ENCODE data around the gene CHCT1. TPM values are rescaled to one million over a fixed set of nuclear protein-coding genes. Genes with fewer than 3 reads are reported as not detected.
"Not testable (repeated sequence)": the region's sequence is repeated elsewhere in the genome, so short reads cannot be mapped to it uniquely, and the experiment has no call there.

The CHCT1 gene
- total RNA-seq, 2 experiments from 2014 or later, result not detected

- no TSS peak for BruUV-seq (replicated peaks)
- no peak overlapping the region for H3K4me3 ChIP-seq (ENCODE audit: low read depth, low read length, poor library complexity, severe bottlenecking)
- TF ChIP-seq, protein P1, sequence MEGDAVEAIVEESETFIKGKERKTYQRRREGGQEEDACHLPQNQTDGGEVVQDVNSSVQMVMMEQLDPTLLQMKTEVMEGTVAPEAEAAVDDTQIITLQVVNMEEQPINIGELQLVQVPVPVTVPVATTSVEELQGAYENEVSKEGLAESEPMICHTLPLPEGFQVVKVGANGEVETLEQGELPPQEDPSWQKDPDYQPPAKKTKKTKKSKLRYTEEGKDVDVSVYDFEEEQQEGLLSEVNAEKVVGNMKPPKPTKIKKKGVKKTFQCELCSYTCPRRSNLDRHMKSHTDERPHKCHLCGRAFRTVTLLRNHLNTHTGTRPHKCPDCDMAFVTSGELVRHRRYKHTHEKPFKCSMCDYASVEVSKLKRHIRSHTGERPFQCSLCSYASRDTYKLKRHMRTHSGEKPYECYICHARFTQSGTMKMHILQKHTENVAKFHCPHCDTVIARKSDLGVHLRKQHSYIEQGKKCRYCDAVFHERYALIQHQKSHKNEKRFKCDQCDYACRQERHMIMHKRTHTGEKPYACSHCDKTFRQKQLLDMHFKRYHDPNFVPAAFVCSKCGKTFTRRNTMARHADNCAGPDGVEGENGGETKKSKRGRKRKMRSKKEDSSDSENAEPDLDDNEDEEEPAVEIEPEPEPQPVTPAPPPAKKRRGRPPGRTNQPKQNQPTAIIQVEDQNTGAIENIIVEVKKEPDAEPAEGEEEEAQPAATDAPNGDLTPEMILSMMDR (conservative IDR thresholded peaks at IDR 0.05; ENCODE audit: low read length), result no peak
- no peak for TF ChIP-seq EZH2phosphoT487 (IDR thresholded peaks at IDR 0.05; ENCODE audit: borderline replicate concordance, low read depth, low read length)
- no peak overlapping the region for H2AFZ ChIP-seq (ENCODE audit: low read length)
- ChIA-PET POLR2A (interaction anchor here (0.5 kb wide), 1 partner anchor 9 kb away, joined by 3 read pairs; no protein-coding TSS in a partner anchor), CTCF (ENCODE audit: unreplicated experiment) (no interaction called here)
- no peaks in the 10 kb centered on the region for H4K20me1 ChIP-seq (ENCODE audit: insufficient read depth, low read length)
- intact Hi-C loops (cut with micrococcal nuclease; ENCODE audit: unreplicated experiment), result no loop called here
- H3K9me3 ChIP-seq (ENCODE audit: low read length), result no peaks in the 10 kb centered on the region
- peaks cover 15% of the 10 kb centered on the region for H3K79me2 ChIP-seq (ENCODE audit: insufficient read depth, low read depth, low read length)
- no peaks in the 10 kb centered on the region for H3K9me2 ChIP-seq (ENCODE audit: insufficient read depth, low read length)
- no peak overlapping the region for H3K4me2 ChIP-seq (ENCODE audit: low read length)
- H3K4me1 ChIP-seq (ENCODE audit: insufficient read depth, low read length, poor library complexity, severe bottlenecking), result no peaks in the 10 kb centered on the region
- no peak for DNase-seq (ENCODE audit: low spot score)
- H3K36me3 ChIP-seq (ENCODE audit: insufficient read depth, low read length), result no peaks in the 10 kb centered on the region
- no peak overlapping the region for H3K27ac ChIP-seq (ENCODE audit: low read depth, low read length, poor library complexity, severe bottlenecking)
Observed at GRCh38 chr17:60381958-60382357, 40.3 kb upstream of the CHCT1 start.

DNA sequence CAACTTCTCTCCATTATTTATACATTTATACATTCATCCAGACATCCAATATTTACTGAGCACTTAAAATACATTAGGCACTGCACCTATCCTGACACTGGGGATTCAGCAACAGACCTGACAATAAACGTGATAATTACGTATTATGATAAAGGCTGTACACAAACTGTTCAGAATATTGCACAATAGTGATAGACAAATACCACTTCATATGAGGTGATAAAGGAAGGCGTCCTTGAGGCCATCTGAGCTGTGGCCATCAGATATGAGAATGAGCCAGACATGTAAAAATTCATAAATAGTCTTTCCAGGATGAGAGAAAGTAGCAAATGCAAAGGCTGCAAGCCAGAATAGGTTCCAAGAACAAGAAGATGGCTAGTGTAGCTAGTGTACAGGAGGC lies 38.9 kb upstream of the CHCT1 start:
- H3K9me2 ChIP-seq (ENCODE audit: insufficient read depth, low read length), result no peaks in the 10 kb centered on the region
- DNase-seq (ENCODE audit: low spot score), result no peak
- H3K4me3 ChIP-seq (ENCODE audit: low read depth, low read length, poor library complexity, severe bottlenecking), result no peak overlapping the region

GRCh38 chr17:60384921-60385320 lies 37.4 kb upstream of the CHCT1 start:
- H3K36me3 ChIP-seq (ENCODE audit: insufficient read depth, low read length); H4K20me1 ChIP-seq (ENCODE audit: insufficient read depth, low read length); DNase-seq (ENCODE audit: low spot score); H3K9me3 ChIP-seq (ENCODE audit: low read length); POLR2A ChIA-PET; CTCF ChIA-PET (ENCODE audit: unreplicated experiment); H3K9me2 ChIP-seq (ENCODE audit: insufficient read depth, low read length); H3K4me2 ChIP-seq (ENCODE audit: low read length); H2AFZ ChIP-seq (ENCODE audit: low read length); intact Hi-C loops (cut with micrococcal nuclease; ENCODE audit: unreplicated experiment); H3K4me1 ChIP-seq (ENCODE audit: insufficient read depth, low read length, poor library complexity, severe bottlenecking); H3K4me3 ChIP-seq (ENCODE audit: low read depth, low read length, poor library complexity, severe bottlenecking); BruUV-seq (replicated peaks); H3K27ac ChIP-seq (ENCODE audit: low read depth, low read length, poor library complexity, severe bottlenecking): not testable (repeated sequence)
- H3K79me2 ChIP-seq (ENCODE audit: insufficient read depth, low read depth, low read length), result peaks cover 41% of the 10 kb centered on the region

More for the DNA sequence above, 38.9 kb upstream of the CHCT1 start:
- Histone ChIP-seq H4K20me1 (ENCODE audit: insufficient read depth, low read length) (no peaks in the 10 kb centered on the region), H2AFZ (ENCODE audit: low read length) (no peak overlapping the region), H3K79me2 (ENCODE audit: insufficient read depth, low read depth, low read length) (peaks cover 28% of the 10 kb centered on the region), H3K4me2 (ENCODE audit: low read length) (no peak overlapping the region), H3K4me1 (ENCODE audit: insufficient read depth, low read length, poor library complexity, severe bottlenecking) (peaks cover under 1% of the 10 kb centered on the region), H3K9me3 (ENCODE audit: low read length) (no peaks in the 10 kb centered on the region), H3K27ac (ENCODE audit: low read depth, low read length, poor library complexity, severe bottlenecking) (no peak overlapping the region), H3K36me3 (ENCODE audit: insufficient read depth, low read length) (no peaks in the 10 kb centered on the region)
- POLR2A ChIA-PET, result no interaction called here
- TF ChIP-seq EZH2phosphoT487 (IDR thresholded peaks at IDR 0.05; ENCODE audit: borderline replicate concordance, low read depth, low read length), result no peak
- TF ChIP-seq, protein P1 (conservative IDR thresholded peaks at IDR 0.05; ENCODE audit: low read length), result no peak
- CTCF ChIA-PET (ENCODE audit: unreplicated experiment), result no interaction called here
- intact Hi-C loops (cut with micrococcal nuclease; ENCODE audit: unreplicated experiment), result no loop called here
- no TSS peak for BruUV-seq (replicated peaks)
